ENCODE measurements around the gene CCNG2. TPM values are rescaled to one million over a fixed set of nuclear protein-coding genes. Genes with fewer than 3 reads are reported as not detected.
"Not testable (repeated sequence)": the region's sequence is repeated elsewhere in the genome, so short reads cannot be mapped to it uniquely, and the experiment has no call there.

The CCNG2 gene
- 14.5 and 15.0 TPM in 2 replicates for polyA plus RNA-seq (2014; cell fraction: cytosol; rRNA removed)
- 47.1 and 73.1 TPM in 2 replicates for polyA plus RNA-seq (2014; cell fraction: nucleus; rRNA removed)

- DNase-seq (ENCODE audit: low spot score), result peak; percentile 96
These were observed at the start of gene CCNG2 for GRCh38 chr4:77156912-77157858. Gene CCNG2, plus strand, starts transcription at chr4:77157207. Its CDS starts 1,326 bp downstream, at chr4:77158533.

GRCh38 chr4:77110730-77111129, 46.3 kb upstream of the CCNG2 start:
- no peak for DNase-seq (ENCODE audit: low spot score)

GRCh38 chr4:77113069-77113468, 43.9 kb upstream of the CCNG2 start:
- DNase-seq (ENCODE audit: low spot score), result no peak

GRCh38 chr4:77117721-77118120, 39.3 kb upstream of the CCNG2 start:
- DNase-seq (ENCODE audit: low spot score), result no peak

- peak; percentile 54 for DNase-seq (ENCODE audit: low spot score)
These were observed 36.0 kb upstream of the CCNG2 start for GRCh38 chr4:77120886-77121508.

DNA sequence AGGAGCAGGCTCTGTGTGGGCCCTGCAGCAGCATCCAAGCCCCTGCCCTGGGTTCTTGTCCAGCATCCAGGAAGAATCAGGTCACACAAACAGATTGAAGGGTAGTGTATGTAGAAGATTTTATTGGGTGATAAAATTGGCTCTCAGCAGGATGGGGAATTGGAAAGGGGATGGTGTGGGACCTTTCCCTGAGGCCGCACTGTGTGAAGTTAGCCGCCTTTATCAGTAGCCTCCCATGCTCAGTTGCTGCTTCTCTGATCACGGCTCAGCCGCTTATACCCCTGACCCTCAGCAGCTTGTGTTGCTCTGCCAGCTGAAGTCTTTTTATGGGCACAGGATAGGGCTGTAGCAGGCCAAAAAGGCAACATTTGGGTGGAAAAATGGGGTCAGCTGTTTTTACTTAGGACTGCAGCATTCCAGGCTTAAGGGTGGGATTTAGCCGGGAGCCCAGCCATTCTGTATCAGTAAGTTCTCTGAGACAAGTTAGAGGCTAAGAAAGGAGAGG, 35.2 kb upstream of the CCNG2 start:
- no peak for DNase-seq (ENCODE audit: low spot score)

DNA sequence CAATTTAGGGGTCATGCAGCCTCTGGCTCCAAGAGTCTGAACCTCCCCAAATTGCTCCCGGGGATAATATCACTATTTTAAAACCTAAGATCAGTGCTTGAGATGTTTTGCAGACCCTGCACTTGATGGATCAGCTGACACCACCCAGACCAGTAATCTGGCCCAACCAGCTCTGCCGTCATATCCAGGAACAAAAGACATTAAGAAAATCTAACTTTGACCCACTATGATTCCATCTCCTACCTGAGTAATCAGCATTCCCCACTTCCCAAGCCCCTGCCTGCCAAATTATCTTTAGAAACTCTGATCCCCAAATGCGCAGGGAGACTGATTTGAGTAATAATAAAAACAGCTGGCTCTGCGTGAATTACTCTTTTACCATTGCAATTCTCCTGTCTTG, 34.4 kb upstream of the CCNG2 start:
- DNase-seq (ENCODE audit: low spot score), result no peak

- no peak for DNase-seq (ENCODE audit: low spot score)
These were observed 33.6 kb upstream of the CCNG2 start for GRCh38 chr4:77123411-77123810.

DNA sequence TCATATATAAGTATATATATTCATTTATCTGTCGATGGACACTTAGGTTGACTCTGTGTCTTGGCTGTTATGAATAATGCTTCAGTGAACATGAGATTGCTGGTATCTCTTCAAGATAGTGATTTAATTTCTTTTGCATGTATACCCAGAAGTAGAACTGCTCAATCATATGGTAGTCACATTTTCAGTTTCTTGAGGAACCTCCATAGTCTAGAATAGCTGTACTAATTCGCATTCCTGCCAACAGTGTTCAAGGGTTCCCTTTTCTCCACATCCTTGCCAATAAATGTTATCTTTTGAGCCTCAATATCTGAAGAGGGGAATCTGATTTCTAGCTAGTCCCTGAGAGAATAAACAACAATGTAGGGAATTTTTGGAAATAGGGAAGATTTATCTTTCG, 32.4 kb upstream of the CCNG2 start:
- no peak for DNase-seq (ENCODE audit: low spot score)

- no peak for DNase-seq (ENCODE audit: low spot score)
These were observed 31.0 kb upstream of the CCNG2 start for GRCh38 chr4:77125961-77126360.

GRCh38 chr4:77126809-77127208, 30.2 kb upstream of the CCNG2 start:
- DNase-seq (ENCODE audit: low spot score), result no peak

DNA sequence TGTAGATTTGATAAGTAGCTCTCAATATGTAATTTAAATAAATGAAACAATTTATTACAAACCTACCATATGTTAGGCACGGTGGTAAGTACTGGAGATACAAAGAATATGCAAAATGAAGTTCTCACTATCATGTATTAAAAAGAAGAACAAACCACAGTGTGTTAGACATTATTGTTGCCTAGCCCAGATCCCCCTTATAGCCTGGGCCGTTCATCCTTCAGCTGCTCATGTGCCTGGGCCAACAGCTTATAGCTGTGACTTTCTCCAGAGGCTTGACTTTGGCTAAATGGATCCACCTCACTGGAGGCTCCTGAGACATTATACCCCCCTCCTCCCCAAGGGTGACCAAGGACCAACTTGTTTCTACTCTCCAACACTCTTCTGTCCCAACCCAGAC, 29.8 kb upstream of the CCNG2 start:
- no peak for DNase-seq (ENCODE audit: low spot score)

DNA sequence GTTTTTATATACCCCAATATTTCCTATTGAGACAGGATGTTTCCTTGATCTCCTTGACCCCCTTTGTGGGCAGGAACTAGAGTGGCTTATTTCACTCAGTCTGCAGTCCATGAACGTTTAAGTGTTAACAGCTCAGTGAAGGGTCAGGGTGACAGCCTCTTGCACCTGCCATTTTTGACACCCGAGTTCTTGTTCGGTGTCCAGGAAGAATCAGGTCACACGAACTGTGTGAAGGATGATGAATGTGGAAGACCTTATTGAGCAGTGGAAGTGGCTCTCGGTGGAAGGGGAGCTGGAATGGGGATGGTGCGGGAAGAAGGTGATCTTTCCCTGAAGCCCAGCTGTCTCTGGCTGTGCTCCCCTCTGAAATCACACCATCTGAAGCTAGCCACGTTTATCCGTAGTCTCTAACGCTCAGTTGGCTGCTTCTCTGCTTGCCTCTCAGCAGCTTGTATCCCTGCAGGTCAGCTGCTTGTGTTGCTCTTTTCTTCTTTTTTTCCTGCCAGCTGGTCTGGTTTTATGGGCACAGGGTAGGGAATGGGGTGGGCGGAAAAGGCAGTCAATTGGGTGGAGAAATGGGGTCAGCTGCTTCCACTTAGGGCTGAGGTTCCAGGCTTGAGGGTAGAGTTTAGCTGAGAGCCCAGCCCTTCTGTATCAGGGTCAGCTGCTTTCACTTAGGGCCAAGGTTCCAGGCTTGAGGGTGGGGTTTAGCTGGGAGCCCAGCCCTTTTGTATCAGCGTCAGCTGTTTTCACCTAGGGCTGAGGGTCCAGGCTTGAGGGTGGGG, 29.0 kb upstream of the CCNG2 start:
- no peak for DNase-seq (ENCODE audit: low spot score)

GRCh38 chr4:77132652-77133312, 24.2 kb upstream of the CCNG2 start:
- DNase-seq (ENCODE audit: low spot score), result no peak

DNA sequence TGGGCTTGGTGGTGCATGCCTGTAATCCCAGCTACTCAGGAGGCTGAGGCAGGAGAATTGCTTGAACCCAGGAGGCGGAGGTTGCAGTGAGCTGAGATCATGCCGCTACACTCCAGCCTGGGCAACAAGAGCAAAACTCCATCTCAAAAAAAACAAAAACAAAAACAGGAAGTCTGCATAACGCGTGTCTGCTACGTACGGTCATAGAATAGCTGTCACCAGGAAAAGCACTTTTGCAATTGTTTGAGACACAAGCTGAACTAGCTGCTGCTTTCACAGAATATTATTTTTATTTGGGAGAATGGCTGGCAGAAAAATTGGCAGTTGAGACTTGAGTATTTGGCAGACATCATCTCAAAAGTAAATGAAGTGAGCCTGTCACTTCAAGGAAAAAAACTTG, 19.6 kb upstream of the CCNG2 start:
- not testable (repeated sequence) for DNase-seq (ENCODE audit: low spot score)

DNA sequence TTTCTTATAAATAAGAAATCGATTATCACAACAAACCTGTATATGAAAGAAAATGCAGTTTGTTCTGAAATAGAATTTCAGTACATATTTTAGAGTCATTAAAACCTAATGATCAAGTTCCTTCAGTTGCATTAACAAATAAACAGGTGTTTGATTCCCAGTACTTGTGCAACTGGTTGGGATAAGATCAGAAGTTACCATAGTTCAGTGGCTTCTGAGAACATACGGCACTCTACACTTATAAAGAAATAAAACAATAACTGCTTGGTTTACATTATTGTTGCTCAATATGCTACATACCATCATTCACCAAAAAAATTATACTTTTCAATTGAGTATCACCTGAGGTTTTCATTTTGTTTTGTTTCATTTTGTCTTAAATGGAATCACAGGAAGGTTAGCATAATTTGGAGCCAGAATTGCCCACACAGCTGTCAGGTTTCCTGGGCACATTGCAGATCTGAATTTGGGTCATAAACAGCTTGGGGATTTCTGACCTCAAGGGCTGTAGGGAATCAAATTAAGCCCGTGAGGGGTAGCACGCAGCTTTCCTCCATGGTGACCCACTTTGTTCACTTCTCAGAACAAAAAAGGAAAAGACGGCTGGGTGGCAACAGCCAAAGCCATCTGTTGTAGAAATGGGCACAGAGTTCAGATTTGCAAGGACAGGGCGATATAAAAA, 14.9 kb upstream of the CCNG2 start:
- DNase-seq (ENCODE audit: low spot score), result no peak

GRCh38 chr4:77142646-77143028, 14.4 kb upstream of the CCNG2 start:
- no peak for DNase-seq (ENCODE audit: low spot score)

- no peak for DNase-seq (ENCODE audit: low spot score)
These were observed 13.9 kb upstream of the CCNG2 start for GRCh38 chr4:77143091-77143490.

- DNase-seq (ENCODE audit: low spot score), result no peak
These were observed 11.2 kb upstream of the CCNG2 start for GRCh38 chr4:77145842-77146185.

DNA sequence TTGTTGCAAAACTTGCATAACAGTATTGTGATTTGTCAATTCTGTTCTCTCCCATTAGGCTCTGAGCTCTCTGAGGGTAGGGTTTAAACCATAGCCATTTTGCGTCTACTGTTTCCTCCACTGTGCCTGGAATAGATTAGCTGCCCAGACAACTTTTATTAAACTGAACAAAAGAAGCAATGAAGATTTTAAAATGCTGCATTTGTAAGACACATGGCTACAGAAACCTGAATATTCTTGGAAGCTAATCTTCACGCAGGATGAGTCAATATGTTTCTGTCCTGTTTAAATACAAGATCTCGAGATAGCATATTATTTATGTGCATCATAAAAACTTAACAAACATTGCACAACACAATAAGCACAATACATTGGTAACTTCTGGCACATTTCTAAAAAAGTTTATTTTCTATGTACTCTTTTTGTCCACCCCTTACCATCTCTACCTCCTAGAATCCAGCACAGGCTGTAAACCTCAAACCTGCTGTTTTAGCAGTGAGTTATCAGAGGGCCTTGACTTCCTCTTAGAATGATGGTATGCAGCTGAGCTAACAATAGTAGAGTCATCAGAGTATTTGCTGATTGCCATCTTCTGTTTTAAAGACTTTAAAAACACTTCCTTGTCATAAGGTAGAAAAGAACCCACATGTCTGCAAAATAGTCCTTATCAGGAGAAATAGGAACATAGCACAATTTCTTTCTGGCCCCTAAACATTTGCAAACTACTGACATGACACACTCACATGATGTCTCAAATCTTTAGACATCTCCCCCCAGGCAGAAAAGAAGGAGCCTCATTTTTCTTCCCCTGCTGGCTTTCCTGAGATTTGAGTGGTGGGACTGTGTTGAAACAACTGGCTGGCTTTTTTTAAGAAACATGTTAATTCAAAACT, 10.6 kb upstream of the CCNG2 start:
- DNase-seq (ENCODE audit: low spot score), result no peak
